Left lung (tissue), 10 donors: ENCODE measurements around the gene TNFAIP1. TPM values are rescaled to one million over a fixed set of nuclear protein-coding genes. Genes with fewer than 3 reads are reported as not detected.
A peak's percentile ranks its signal among the peaks of the same experiment; 100 is the strongest.

Source experiments
- ATAC-seq: fragments of 200-7000 bp; cut with Tn5 transposase; one replicate; pipeline ENCODE4 v1.9.1; 2020; ENCODE audit warnings: moderate library complexity
- DNase-seq, 4 donors: peaks; one replicate each; pipeline ENCODE4 v3.0.0-alpha.2; 2013 to 2020
- H3K27ac ChIP-seq, 2 donors: fragments of 200-600 bp; sonication (generic) in 1 of 2; one replicate each; pipeline versions ENCODE4 v1.5.0 to v1.8.0; 2020 to 2021
- H3K27me3 ChIP-seq, 2 donors: fragments of 200-600 bp; sonication (generic) in 1 of 2; one replicate each; pipeline versions ENCODE4 v1.5.0 to v1.8.0; 2020 to 2021
- H3K36me3 ChIP-seq, 2 donors: fragments of 200-600 bp; sonication (generic) in 1 of 2; one replicate each; pipeline versions ENCODE4 v1.5.0 to v1.8.0; 2020 to 2021
- H3K4me1 ChIP-seq, 2 donors: fragments of 200-600 bp; one replicate each; pipeline ENCODE4 v1.8.0; 2021
- H3K4me3 ChIP-seq, 2 donors: fragments of 200-600 bp; sonication (generic) in 1 of 2; one replicate each; pipeline versions ENCODE4 v1.5.0 to v1.8.0; 2020 to 2021; ENCODE audit warnings: mild to moderate bottlenecking in 1 of 2
- H3K9me3 ChIP-seq, 2 donors: fragments of 200-600 bp; sonication (generic) in 1 of 2; one replicate each; pipeline versions ENCODE4 v1.5.0 to v1.8.0; 2020 to 2021
- intact Hi-C, 2 donors: fragments of 100-400 bp; cut with DNase I; formaldehyde crosslinking; loops; one replicate each; pipeline versions ENCODE4 v1.11.2 to v1.14.2; 2022
- polyA plus RNA-seq, 6 donors: library from polyadenylated mRNA; unstranded; fragments of 120-200 nt; gene quantifications; one replicate each; pipeline ENCODE4 v1.2.1, GENCODE V29; 2013; ENCODE audit not compliant: insufficient read length in 6 of 6
- total RNA-seq, 2 donors: library from RNA; stranded (reverse); fragmentation: NEBNext Ultra II Directional; extraction: Animal tissue kit (Norgen Biotek cat#: 25700); gene quantifications; one replicate each; pipeline ENCODE4 v1.2.1, GENCODE V29; 2021
- TF ChIP-seq, protein P1 (sequence below), 2 donors: fragments of 200-600 bp; sonication (generic) in 1 of 2; IDR thresholded peaks; one replicate each; pipeline versions ENCODE4 v1.5.0 to v1.8.0; 2021; ENCODE audit warnings: antibody characterized with exemption in 2 of 2
- donor health status: DM: no; HTN: yes; CAD: no.
- donor health status: DM: no; HTN: no; CAD: no.

Gene TNFAIP1
- total and polyA plus RNA-seq, 8 donors: 34.2 to 80.7 (median 40.9) TPM

DNA sequence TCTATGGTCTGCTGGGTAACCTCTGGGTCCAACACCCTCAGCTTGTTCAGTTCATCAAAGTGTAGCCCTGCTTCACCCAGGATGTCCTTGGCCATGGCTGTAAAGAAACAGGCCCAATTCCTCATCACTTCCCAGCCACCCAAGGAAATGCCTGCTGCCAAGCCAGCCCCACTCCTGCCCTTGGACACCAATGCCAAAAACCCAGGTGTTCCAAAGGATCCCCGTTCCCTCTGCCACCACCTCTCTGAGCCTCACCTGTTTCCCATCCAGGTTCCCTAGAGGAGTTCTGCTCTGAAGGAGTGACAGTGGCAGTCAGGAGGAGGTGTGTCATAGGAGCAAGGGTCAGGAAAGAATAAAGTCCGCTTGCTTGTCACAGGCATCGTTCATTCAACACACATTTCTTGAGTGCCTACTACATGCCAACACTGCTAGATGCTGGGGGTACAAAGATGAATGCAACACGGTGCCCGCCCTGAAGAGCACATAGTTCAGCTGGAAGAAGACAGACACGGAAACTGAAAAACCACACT lies 3.6 kb upstream of the TNFAIP1 start:
- Histone ChIP-seq H3K9me3 (no peaks in the 10 kb centered on the region), H3K36me3 (peaks cover 0 to 53% of the 10 kb centered on the region in 2 donors), H3K4me1 (peaks cover 18 to 30% of the 10 kb centered on the region in 2 donors), H3K27me3 (no peaks in the 10 kb centered on the region), H3K27ac (no peak overlapping the region), H3K4me3 (no peak overlapping the region)
- ATAC-seq (no peak), DNase-seq (no peak)
- TF ChIP-seq, protein P1, sequence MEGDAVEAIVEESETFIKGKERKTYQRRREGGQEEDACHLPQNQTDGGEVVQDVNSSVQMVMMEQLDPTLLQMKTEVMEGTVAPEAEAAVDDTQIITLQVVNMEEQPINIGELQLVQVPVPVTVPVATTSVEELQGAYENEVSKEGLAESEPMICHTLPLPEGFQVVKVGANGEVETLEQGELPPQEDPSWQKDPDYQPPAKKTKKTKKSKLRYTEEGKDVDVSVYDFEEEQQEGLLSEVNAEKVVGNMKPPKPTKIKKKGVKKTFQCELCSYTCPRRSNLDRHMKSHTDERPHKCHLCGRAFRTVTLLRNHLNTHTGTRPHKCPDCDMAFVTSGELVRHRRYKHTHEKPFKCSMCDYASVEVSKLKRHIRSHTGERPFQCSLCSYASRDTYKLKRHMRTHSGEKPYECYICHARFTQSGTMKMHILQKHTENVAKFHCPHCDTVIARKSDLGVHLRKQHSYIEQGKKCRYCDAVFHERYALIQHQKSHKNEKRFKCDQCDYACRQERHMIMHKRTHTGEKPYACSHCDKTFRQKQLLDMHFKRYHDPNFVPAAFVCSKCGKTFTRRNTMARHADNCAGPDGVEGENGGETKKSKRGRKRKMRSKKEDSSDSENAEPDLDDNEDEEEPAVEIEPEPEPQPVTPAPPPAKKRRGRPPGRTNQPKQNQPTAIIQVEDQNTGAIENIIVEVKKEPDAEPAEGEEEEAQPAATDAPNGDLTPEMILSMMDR (IDR thresholded peaks at IDR 0.05): no peak
- intact Hi-C loops: no loop called here

GRCh38 chr17:28333083-28333746 lies 2.3 kb upstream of the TNFAIP1 start:
- intact Hi-C loops: no loop called here
- ATAC-seq: no peak

GRCh38 chr17:28334171-28334570 lies 1.4 kb upstream of the TNFAIP1 start:
- no peaks in the 10 kb centered on the region for H3K27me3 ChIP-seq
- no peak for ATAC-seq
- TF ChIP-seq, protein P1 (IDR thresholded peaks at IDR 0.05): no peak
- peaks cover 24 to 52% of the 10 kb centered on the region in 2 donors for H3K4me1 ChIP-seq
- H3K36me3 ChIP-seq: peaks cover 0 to 31% of the 10 kb centered on the region in 2 donors
- H3K9me3 ChIP-seq: no peaks in the 10 kb centered on the region
- intact Hi-C loops: no loop called here
- H3K4me3 ChIP-seq: peak overlapping the region; percentile 89 to 97
- DNase-seq: no peak
- peak overlapping the region in 1 of 2 donors; percentile 97 for H3K27ac ChIP-seq

More at GRCh38 chr17:28333083-28333746, 2.3 kb upstream of the TNFAIP1 start:
- peaks cover 0 to 40% of the 10 kb centered on the region in 2 donors for H3K36me3 ChIP-seq
- H3K4me3 ChIP-seq: no peak overlapping the region
- TF ChIP-seq, protein P1 (IDR thresholded peaks at IDR 0.05): no peak
- no peak for DNase-seq
- no peaks in the 10 kb centered on the region for H3K27me3 ChIP-seq
- H3K27ac ChIP-seq: peak overlapping the region in 1 of 2 donors; percentile 97
- peaks cover 24 to 43% of the 10 kb centered on the region in 2 donors for H3K4me1 ChIP-seq
- no peaks in the 10 kb centered on the region for H3K9me3 ChIP-seq

DNA sequence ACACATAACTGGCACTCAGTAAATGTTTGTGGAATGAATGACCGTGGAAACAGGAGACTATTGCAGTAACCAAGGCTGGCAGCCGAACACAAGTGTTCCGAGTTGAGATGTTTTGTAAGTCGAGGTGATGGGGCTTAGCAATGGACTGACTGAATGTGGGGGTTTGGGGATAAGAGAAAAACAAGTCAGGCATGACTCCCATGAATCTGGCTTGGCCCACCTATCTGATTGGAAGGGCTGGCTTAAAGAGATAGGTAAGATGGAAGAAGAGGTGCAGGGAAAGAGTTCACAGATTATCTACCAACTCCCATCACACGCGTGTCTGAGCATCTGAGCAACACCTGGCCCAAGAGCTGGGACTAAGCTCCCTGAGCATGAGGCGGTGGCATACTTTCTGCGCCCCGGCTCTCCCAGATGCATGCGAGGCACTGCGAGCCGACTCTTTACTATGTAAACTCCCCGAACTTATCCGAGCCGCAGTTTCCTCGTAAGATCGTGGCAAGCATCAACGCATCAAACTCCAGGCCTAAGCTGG lies 828 bp upstream of the TNFAIP1 start:
- Histone ChIP-seq H3K4me3 (peak overlapping the region; percentile 89 to 97), H3K27me3 (no peaks in the 10 kb centered on the region), H3K27ac (peak overlapping the region; percentile 87 to 97), H3K4me1 (peaks cover 24 to 56% of the 10 kb centered on the region in 2 donors), H3K36me3 (peaks cover 0 to 30% of the 10 kb centered on the region in 2 donors), H3K9me3 (no peaks in the 10 kb centered on the region)
- no peak for DNase-seq
- peak; percentile 0 for ATAC-seq
- intact Hi-C loops: no loop called here
- TF ChIP-seq, protein P1 (IDR thresholded peaks at IDR 0.05): no peak
